Activated naive CD4-positive, alpha-beta T cell treated with anti-CD3 and anti-CD28 coated beads for 36 hours (primary cell): ENCODE measurements around the gene EIF2D. TPM values are rescaled to one million over a fixed set of nuclear protein-coding genes. Genes with fewer than 3 reads are reported as not detected.

Source experiments
- CTCF ChIA-PET: fragments of 350-600 bp; sonication (Branson Sonifier 250); formaldehyde crosslinking; loops from one replicate; lab custom pipeline; 2021; ENCODE audit warnings: antibody characterized with exemption; lab: Charles Lee
- DNase-seq: peaks from one replicate; pipeline ENCODE4 v3.0.0-alpha.2; 2020
- H3K27ac Mint-ChIP-seq: one replicate; pipeline ENCODE4 v1.8.0; 2021; ENCODE audit warnings: mild to moderate bottlenecking, mixed read lengths
- H3K27me3 Mint-ChIP-seq: one replicate; pipeline ENCODE4 v1.8.0; 2021; ENCODE audit warnings: low read depth, mixed read lengths
- H3K36me3 Mint-ChIP-seq: one replicate; pipeline ENCODE4 v1.8.0; 2021; ENCODE audit warnings: low read depth, mixed read lengths
- H3K4me1 Mint-ChIP-seq: one replicate; pipeline ENCODE4 v1.8.0; 2021; ENCODE audit warnings: low read depth, mixed read lengths
- H3K4me3 Mint-ChIP-seq: one replicate; pipeline ENCODE4 v1.8.0; 2021; ENCODE audit warnings: mild to moderate bottlenecking, moderate library complexity, mixed read lengths
- H3K9me3 Mint-ChIP-seq: one replicate; pipeline ENCODE4 v1.8.0; 2021; ENCODE audit warnings: mixed read lengths
- intact Hi-C: fragments of 100-400 bp; cut with micrococcal nuclease; formaldehyde crosslinking; loops from one replicate; pipeline ENCODE4 v1.15.1; 2023
- total RNA-seq, 2 experiments: library from RNA; stranded (reverse); gene quantifications; one replicate each; pipeline ENCODE4 v1.2.3, GENCODE V29; 2021

EIF2D gene
- total RNA-seq, 2 experiments from 2014 or later, result 116 to 122 TPM

GRCh38 chr1:206577626-206578025, 34.6 kb downstream of the EIF2D start:
- CTCF ChIA-PET, result interaction anchor here (0.6 to 16.1 kb wide), 5 partner anchors 14 to 74 kb away, joined by 3 to 511 read pairs (median 7); no protein-coding TSS in a partner anchor
- Mint-ChIP-seq H3K27ac (peak overlapping the region; percentile 100), H3K36me3 (peaks cover 70% of the 10 kb centered on the region), H3K9me3 (no peaks in the 10 kb centered on the region), H3K4me1 (peaks cover 98% of the 10 kb centered on the region), H3K27me3 (no peaks in the 10 kb centered on the region), H3K4me3 (peak overlapping the region; percentile 28)
- DNase-seq, result peak; percentile 44
- intact Hi-C loops, result loop anchor here (1.0 to 10.0 kb wide), 5 partner anchors 7 to 1260 kb away; partner anchors contain the start of gene CD46

- Mint-ChIP-seq H3K9me3 (no peaks in the 10 kb centered on the region), H3K36me3 (peaks cover 72% of the 10 kb centered on the region), H3K27ac (peak overlapping the region; percentile 100), H3K27me3 (no peaks in the 10 kb centered on the region), H3K4me1 (peaks cover 98% of the 10 kb centered on the region), H3K4me3 (peak overlapping the region; percentile 53)
- peak; percentile 16 for DNase-seq
- CTCF ChIA-PET, result interaction anchor here (0.6 to 16.1 kb wide), 8 partner anchors 7 to 342 kb away, joined by 3 to 511 read pairs (median 4); partner anchors contain the start of gene RASSF5
- intact Hi-C loops, result loop anchor here (5.0 to 10.0 kb wide), 3 partner anchors 804 to 1259 kb away; partner anchors contain the start of gene CD46
These were observed 36.1 kb downstream of the EIF2D start for GRCh38 chr1:206575894-206576737.

GRCh38 chr1:206575165-206575893, 36.9 kb downstream of the EIF2D start:
- Mint-ChIP-seq H3K4me3 (peak overlapping the region; percentile 53), H3K9me3 (no peaks in the 10 kb centered on the region), H3K36me3 (peaks cover 70% of the 10 kb centered on the region), H3K4me1 (peaks cover 98% of the 10 kb centered on the region), H3K27me3 (no peaks in the 10 kb centered on the region), H3K27ac (peak overlapping the region; percentile 100)
- intact Hi-C loops, result loop anchor here (5.0 to 10.0 kb wide), 3 partner anchors 803 to 1258 kb away; partner anchors contain the start of gene CD46
- CTCF ChIA-PET, result interaction anchor here (1.1 to 16.1 kb wide), 7 partner anchors 8 to 86 kb away, joined by 3 to 511 read pairs (median 5); partner anchors contain the start of gene RASSF5
- DNase-seq, result peak; percentile 65

- DNase-seq, result no peak
- intact Hi-C loops, result loop anchor here (10.0 kb wide), 1 partner anchor 1181 kb away; the partner anchor contains the start of gene CD46
- Mint-ChIP-seq H3K9me3 (no peaks in the 10 kb centered on the region), H3K4me1 (peaks cover 96% of the 10 kb centered on the region), H3K36me3 (peaks cover 70% of the 10 kb centered on the region), H3K27me3 (no peaks in the 10 kb centered on the region), H3K4me3 (peak overlapping the region; percentile 3), H3K27ac (peak overlapping the region; percentile 100)
- CTCF ChIA-PET, result interaction anchor here (1.1 to 16.1 kb wide), 3 partner anchors 14 to 86 kb away, joined by 3 to 511 read pairs (median 3); no protein-coding TSS in a partner anchor
These were observed 38.5 kb downstream of the EIF2D start for GRCh38 chr1:206573762-206574161.

- peak overlapping the region; percentile 3 for H3K4me3 Mint-ChIP-seq
These were observed 38.9 kb downstream of the EIF2D start for GRCh38 chr1:206573319-206573718.

GRCh38 chr1:206572835-206573234, 39.4 kb downstream of the EIF2D start:
- CTCF ChIA-PET, result interaction anchor here (1.2 to 3.2 kb wide), 4 partner anchors 10 to 87 kb away, joined by 3 to 10 read pairs (median 4); no protein-coding TSS in a partner anchor
- Mint-ChIP-seq H3K27ac (peak overlapping the region; percentile 100), H3K4me1 (peaks cover 96% of the 10 kb centered on the region), H3K9me3 (no peaks in the 10 kb centered on the region), H3K27me3 (no peaks in the 10 kb centered on the region), H3K36me3 (peaks cover 75% of the 10 kb centered on the region), H3K4me3 (no peak overlapping the region)
- intact Hi-C loops, result loop anchor here (10.0 kb wide), 1 partner anchor 1182 kb away; the partner anchor contains the start of gene CD46
- DNase-seq, result no peak

More at GRCh38 chr1:206573319-206573718, 38.9 kb downstream of the EIF2D start:
- no peak for DNase-seq
- H3K36me3 Mint-ChIP-seq, result peaks cover 71% of the 10 kb centered on the region
- H3K27me3 Mint-ChIP-seq, result no peaks in the 10 kb centered on the region
- CTCF ChIA-PET, result interaction anchor here (1.2 to 3.2 kb wide), 3 partner anchors 14 to 86 kb away, joined by 3 to 10 read pairs (median 3); no protein-coding TSS in a partner anchor
- no peaks in the 10 kb centered on the region for H3K9me3 Mint-ChIP-seq
- intact Hi-C loops, result loop anchor here (10.0 kb wide), 1 partner anchor 1181 kb away; the partner anchor contains the start of gene CD46
- H3K27ac Mint-ChIP-seq, result peak overlapping the region; percentile 100
- peaks cover 96% of the 10 kb centered on the region for H3K4me1 Mint-ChIP-seq

- Mint-ChIP-seq H3K27ac (peak overlapping the region; percentile 100), H3K27me3 (no peaks in the 10 kb centered on the region), H3K9me3 (no peaks in the 10 kb centered on the region), H3K4me1 (peaks cover 97% of the 10 kb centered on the region), H3K36me3 (peaks cover 86% of the 10 kb centered on the region), H3K4me3 (peak overlapping the region; percentile 50)
- intact Hi-C loops, result loop anchor here (1.0 to 10.0 kb wide), 2 partner anchors 8 to 1184 kb away; partner anchors contain the start of gene CD46
- CTCF ChIA-PET, result interaction anchor here (3.2 to 21.2 kb wide), 2 partner anchors 11 to 26 kb away, joined by 10 to 511 read pairs; no protein-coding TSS in a partner anchor
- DNase-seq, result no peak
These were observed 41.7 kb downstream of the EIF2D start for GRCh38 chr1:206570529-206570928.

- Mint-ChIP-seq H3K36me3 (peaks cover 91% of the 10 kb centered on the region), H3K9me3 (no peaks in the 10 kb centered on the region), H3K4me3 (peak overlapping the region; percentile 82), H3K27me3 (no peaks in the 10 kb centered on the region), H3K27ac (peak overlapping the region; percentile 100), H3K4me1 (peaks cover 98% of the 10 kb centered on the region)
- CTCF ChIA-PET, result interaction anchor here (1.8 to 21.2 kb wide), 4 partner anchors 10 to 24 kb away, joined by 4 to 511 read pairs (median 74); no protein-coding TSS in a partner anchor
- DNase-seq, result peak; percentile 47
- intact Hi-C loops, result no loop called here
These were observed 42.7 kb downstream of the EIF2D start for GRCh38 chr1:206569556-206569955.

- peaks cover 95% of the 10 kb centered on the region for H3K36me3 Mint-ChIP-seq
- no peaks in the 10 kb centered on the region for H3K27me3 Mint-ChIP-seq
- peak overlapping the region; percentile 82 for H3K4me3 Mint-ChIP-seq
- H3K9me3 Mint-ChIP-seq, result no peaks in the 10 kb centered on the region
- intact Hi-C loops, result loop anchor here (1.0 kb wide), 1 partner anchor 9 kb away; no protein-coding TSS in a partner anchor
- CTCF ChIA-PET, result interaction anchor here (1.1 to 21.2 kb wide), 5 partner anchors 9 to 78 kb away, joined by 3 to 511 read pairs (median 70); no protein-coding TSS in a partner anchor
- peak overlapping the region; percentile 100 for H3K27ac Mint-ChIP-seq
- peaks cover 97% of the 10 kb centered on the region for H3K4me1 Mint-ChIP-seq
- DNase-seq, result peak; percentile 65
These were observed 43.4 kb downstream of the EIF2D start for GRCh38 chr1:206568779-206569352.

GRCh38 chr1:206568256-206568655, 44.0 kb downstream of the EIF2D start:
- Mint-ChIP-seq H3K4me3 (peak overlapping the region; percentile 82), H3K9me3 (no peaks in the 10 kb centered on the region), H3K36me3 (peaks cover 96% of the 10 kb centered on the region), H3K27ac (peak overlapping the region; percentile 100), H3K4me1 (peaks cover 94% of the 10 kb centered on the region), H3K27me3 (no peaks in the 10 kb centered on the region)
- intact Hi-C loops, result loop anchor here (1.0 kb wide), 1 partner anchor 8 kb away; no protein-coding TSS in a partner anchor
- no peak for DNase-seq
- CTCF ChIA-PET, result interaction anchor here (0.5 to 21.2 kb wide), 7 partner anchors 8 to 397 kb away, joined by 3 to 511 read pairs (median 4); no protein-coding TSS in a partner anchor

- Mint-ChIP-seq H3K27me3 (no peaks in the 10 kb centered on the region), H3K36me3 (peaks cover 97% of the 10 kb centered on the region), H3K9me3 (no peaks in the 10 kb centered on the region), H3K27ac (peak overlapping the region; percentile 100), H3K4me3 (peak overlapping the region; percentile 82), H3K4me1 (peaks cover 92% of the 10 kb centered on the region)
- CTCF ChIA-PET, result interaction anchor here (0.8 to 21.2 kb wide), 5 partner anchors 13 to 88 kb away, joined by 4 to 511 read pairs (median 70); no protein-coding TSS in a partner anchor
- intact Hi-C loops, result no loop called here
- DNase-seq, result no peak
These were observed 45.3 kb downstream of the EIF2D start for GRCh38 chr1:206566999-206567398.
